Neural cell (in vitro differentiated cells): ENCODE data around the gene DNAI4.

Experiments used
- CTCF ChIP-seq: fragments of 450-650 bp; IDR thresholded peaks from 2 replicates; pipeline ENCODE4 v1.5.1; 2014; ENCODE audit warnings: antibody characterized with exemption, mild to moderate bottlenecking, moderate library complexity; ENCODE audit not compliant: poor library complexity, severe bottlenecking
- EP300 ChIP-seq: fragments of 450-650 bp; conservative IDR thresholded peaks from 2 replicates; pipeline ENCODE4 v1.6.1; 2014; ENCODE audit warnings: antibody characterized with exemption, mild to moderate bottlenecking, moderate library complexity; ENCODE audit not compliant: poor library complexity, severe bottlenecking
- EZH2 ChIP-seq: fragments of 200-600, 300-800 bp; shearing (Covaris generic), sonication (generic); IDR thresholded peaks from 2 replicates; pipeline ENCODE4 v1.6.1; 2014; ENCODE audit warnings: antibody characterized with exemption, low read length, borderline replicate concordance, mild to moderate bottlenecking; ENCODE audit not compliant: insufficient read depth, poor library complexity, severe bottlenecking
- MXI1 ChIP-seq: fragments of 450-650 bp; conservative IDR thresholded peaks from 2 replicates; pipeline ENCODE4 v1.6.1; 2014; ENCODE audit warnings: antibody characterized with exemption, mild to moderate bottlenecking; ENCODE audit not compliant: poor library complexity, severe bottlenecking
- POLR2AphosphoS5 ChIP-seq: IDR thresholded peaks from 2 replicates; pipeline ENCODE4 v1.6.1; 2012
- RAD21 ChIP-seq: fragments of 450-650 bp; conservative IDR thresholded peaks from 2 replicates; pipeline ENCODE4 v1.6.1; 2014; ENCODE audit warnings: antibody characterized with exemption, mild to moderate bottlenecking, moderate library complexity
- SMC3 ChIP-seq: fragments of 450-650 bp; conservative IDR thresholded peaks from 2 replicates; pipeline ENCODE4 v1.6.1; 2014; ENCODE audit warnings: antibody characterized with exemption, mild to moderate bottlenecking, moderate library complexity; ENCODE audit not compliant: poor library complexity
- TAF1 ChIP-seq: IDR thresholded peaks from 2 replicates; pipeline ENCODE4 v1.6.1; 2012; ENCODE audit warnings: low read depth
- TF ChIP-seq, protein P1 (sequence below): IDR thresholded peaks from 2 replicates; pipeline ENCODE4 v1.6.1; 2012; ENCODE audit warnings: borderline replicate concordance

DNA sequence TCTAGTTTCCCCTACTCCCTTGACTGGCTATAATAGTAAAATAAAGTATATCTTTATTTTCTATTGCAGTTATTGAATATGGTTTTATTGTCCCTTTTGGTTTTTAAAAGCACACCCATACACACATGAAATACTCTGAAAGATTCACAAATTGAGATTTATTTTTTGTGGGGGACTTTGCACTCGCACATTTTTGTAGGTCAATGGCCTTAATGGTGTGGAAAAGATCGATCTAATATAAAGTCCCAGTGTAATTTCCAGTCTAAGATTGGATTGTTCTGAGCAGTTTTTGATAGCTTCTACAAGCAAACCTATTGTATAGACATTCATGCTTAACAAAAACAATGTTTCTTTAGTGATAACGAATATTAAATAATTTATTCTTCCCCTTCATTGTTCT lies 64.1 kb downstream of the DNAI4 start:
- TF ChIP-seq EZH2 (no peak), CTCF (no peak), POLR2AphosphoS5 (no peak), EP300 (no peak), TAF1 (no peak), SMC3 (no peak), RAD21 (no peak), MXI1 (no peak)
- TF ChIP-seq, protein P1, sequence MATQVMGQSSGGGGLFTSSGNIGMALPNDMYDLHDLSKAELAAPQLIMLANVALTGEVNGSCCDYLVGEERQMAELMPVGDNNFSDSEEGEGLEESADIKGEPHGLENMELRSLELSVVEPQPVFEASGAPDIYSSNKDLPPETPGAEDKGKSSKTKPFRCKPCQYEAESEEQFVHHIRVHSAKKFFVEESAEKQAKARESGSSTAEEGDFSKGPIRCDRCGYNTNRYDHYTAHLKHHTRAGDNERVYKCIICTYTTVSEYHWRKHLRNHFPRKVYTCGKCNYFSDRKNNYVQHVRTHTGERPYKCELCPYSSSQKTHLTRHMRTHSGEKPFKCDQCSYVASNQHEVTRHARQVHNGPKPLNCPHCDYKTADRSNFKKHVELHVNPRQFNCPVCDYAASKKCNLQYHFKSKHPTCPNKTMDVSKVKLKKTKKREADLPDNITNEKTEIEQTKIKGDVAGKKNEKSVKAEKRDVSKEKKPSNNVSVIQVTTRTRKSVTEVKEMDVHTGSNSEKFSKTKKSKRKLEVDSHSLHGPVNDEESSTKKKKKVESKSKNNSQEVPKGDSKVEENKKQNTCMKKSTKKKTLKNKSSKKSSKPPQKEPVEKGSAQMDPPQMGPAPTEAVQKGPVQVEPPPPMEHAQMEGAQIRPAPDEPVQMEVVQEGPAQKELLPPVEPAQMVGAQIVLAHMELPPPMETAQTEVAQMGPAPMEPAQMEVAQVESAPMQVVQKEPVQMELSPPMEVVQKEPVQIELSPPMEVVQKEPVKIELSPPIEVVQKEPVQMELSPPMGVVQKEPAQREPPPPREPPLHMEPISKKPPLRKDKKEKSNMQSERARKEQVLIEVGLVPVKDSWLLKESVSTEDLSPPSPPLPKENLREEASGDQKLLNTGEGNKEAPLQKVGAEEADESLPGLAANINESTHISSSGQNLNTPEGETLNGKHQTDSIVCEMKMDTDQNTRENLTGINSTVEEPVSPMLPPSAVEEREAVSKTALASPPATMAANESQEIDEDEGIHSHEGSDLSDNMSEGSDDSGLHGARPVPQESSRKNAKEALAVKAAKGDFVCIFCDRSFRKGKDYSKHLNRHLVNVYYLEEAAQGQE: no peak
